H1 (cell line): ENCODE data around the gene LMAN1. TPM values are rescaled to one million over a fixed set of nuclear protein-coding genes. Genes with fewer than 3 reads are reported as not detected.

Source experiments
- CTCF ChIA-PET: fragments of 300-600 bp; sonication (Branson Sonifier 250); formaldehyde crosslinking; loops from one replicate; lab custom pipeline; 2021; ENCODE audit not compliant: partially characterized antibody; lab: Charles Lee
- POLR2A ChIA-PET: fragments of 300-600 bp; sonication (Branson Sonifier 250); formaldehyde crosslinking; loops from one replicate; lab custom pipeline; 2021; ENCODE audit warnings: inconsistent platforms; ENCODE audit not compliant: partially characterized antibody; lab: Charles Lee
- DNase-seq, 2 experiments: peaks; one replicate each; pipeline versions ENCODE4 v3.0.0 to v3.0.0-alpha.2; 2010 to 2022; ENCODE audit warnings: low spot score in 2 of 2, low read depth in 1 of 2, mixed read lengths in 1 of 2
- FAIRE-seq: peaks from 2 replicates; lab custom pipeline; 2011; peaks lifted over from hg19 to GRCh38; lab: Jason Lieb, UNC
- H2AFZ ChIP-seq: 2 replicates; pipeline ENCODE4 v1.8.1; 2012; ENCODE audit warnings: low read length, inconsistent platforms
- H2AK5ac ChIP-seq: 2 replicates; pipeline ENCODE4 v1.6.1; 2013; ENCODE audit warnings: low read depth, low read length
- H2BK120ac ChIP-seq: replicated peaks from 2 replicates; pipeline ENCODE3; 2013; ENCODE audit warnings: low read depth, low read length, inconsistent platforms
- H2BK12ac ChIP-seq: 2 replicates; pipeline ENCODE4 v1.6.1; 2013; ENCODE audit warnings: low read depth, low read length
- H2BK15ac ChIP-seq: 2 replicates; pipeline ENCODE4 v1.6.1; 2013; ENCODE audit warnings: low read length
- H2BK20ac ChIP-seq: 2 replicates; pipeline ENCODE4 v1.6.1; 2013; ENCODE audit warnings: low read length
- H2BK5ac ChIP-seq: 2 replicates; pipeline ENCODE4 v1.6.1; 2013; ENCODE audit warnings: low read depth, low read length
- H3K14ac ChIP-seq: 2 replicates; pipeline ENCODE4 v1.6.1; 2013; ENCODE audit warnings: inconsistent platforms; ENCODE audit not compliant: insufficient read length
- H3K18ac ChIP-seq: 2 replicates; pipeline ENCODE4 v1.6.1; 2013; ENCODE audit warnings: low read length; ENCODE audit errors: extremely low read depth
- H3K23ac ChIP-seq: 2 replicates; pipeline ENCODE4 v1.6.1; 2013; ENCODE audit warnings: inconsistent platforms; ENCODE audit not compliant: insufficient read length
- H3K23me2 ChIP-seq: 2 replicates; pipeline ENCODE4 v1.6.1; 2013; ENCODE audit warnings: low read depth, low read length
- H3K27ac ChIP-seq: 2 replicates; pipeline ENCODE4 v1.6.1; 2011; ENCODE audit warnings: low read depth, low read length, inconsistent platforms
- H3K27me3 ChIP-seq, 4 experiments: replicated peaks in 1 of 4; 1 replicate in 1 of 4; 2 replicates in 3 of 4; pipeline versions ENCODE4 v1.6.1 to v1.8.1; 2011 to 2013; ENCODE audit warnings: low read length in 3 of 4, mild to moderate bottlenecking in 3 of 4, inconsistent platforms in 2 of 4, mixed read lengths in 2 of 4, moderate library complexity in 1 of 4; ENCODE audit not compliant: control insufficient read depth in 3 of 4, insufficient read depth in 3 of 4; ENCODE audit errors: extremely low read depth in 1 of 4
- H3K36me3 ChIP-seq, 4 experiments: 2 replicates each; pipeline versions ENCODE4 v1.6.1 to v1.8.1; 2011 to 2013; ENCODE audit warnings: mild to moderate bottlenecking in 4 of 4, low read length in 3 of 4, moderate library complexity in 2 of 4, control low read depth in 1 of 4, inconsistent platforms in 1 of 4; ENCODE audit not compliant: insufficient read depth in 4 of 4, control insufficient read depth in 2 of 4
- H3K4ac ChIP-seq: replicated peaks from 2 replicates; pipeline ENCODE3; 2013; ENCODE audit warnings: low read length, low read depth, mixed read lengths, inconsistent platforms; ENCODE audit not compliant: insufficient read length
- H3K4me1 ChIP-seq, 4 experiments: replicated peaks in 1 of 4; 1 replicate in 1 of 4; 2 replicates in 3 of 4; pipeline versions ENCODE4 v1.6.1 to v1.8.1; 2011 to 2013; ENCODE audit warnings: low read length in 3 of 4, inconsistent platforms in 2 of 4, mixed read lengths in 1 of 4; ENCODE audit not compliant: insufficient read depth in 4 of 4, control insufficient read depth in 3 of 4
- H3K4me2 ChIP-seq, 2 experiments: 2 replicates each; pipeline versions ENCODE4 v1.6.1 to v1.8.1; 2011 to 2013; ENCODE audit warnings: low read depth in 2 of 2, low read length in 2 of 2, control low read depth in 1 of 2, inconsistent platforms in 1 of 2, mild to moderate bottlenecking in 1 of 2; ENCODE audit not compliant: insufficient read depth in 1 of 2
- H3K4me3 ChIP-seq, 4 experiments: fragments of 200-600, 300-600 bp in 1 of 4; sonication (generic), shearing (Covaris generic), sonication (Bioruptor Twin) in 1 of 4; 2 replicates each; pipeline versions ENCODE4 v1.5.1 to v1.8.1; 2011 to 2016; ENCODE audit warnings: low read length in 4 of 4, low read depth in 3 of 4, control low read depth in 2 of 4, inconsistent platforms in 2 of 4, mild to moderate bottlenecking in 2 of 4, mixed read lengths in 1 of 4, moderate library complexity in 1 of 4; ENCODE audit not compliant: insufficient read depth in 2 of 4; ENCODE audit errors: extremely low read depth in 1 of 4
- H3K56ac ChIP-seq: replicated peaks from 2 replicates; pipeline ENCODE3; 2013; ENCODE audit warnings: low read depth, mild to moderate bottlenecking, mixed read lengths, low read length, inconsistent platforms; ENCODE audit not compliant: insufficient read length
- H3K79me1 ChIP-seq: 2 replicates; pipeline ENCODE4 v1.6.1; 2013; ENCODE audit warnings: low read depth, low read length, control low read depth
- H3K79me2 ChIP-seq, 2 experiments: 2 replicates each; pipeline versions ENCODE4 v1.6.1 to v1.8.1; 2012 to 2013; ENCODE audit warnings: low read length in 2 of 2, mild to moderate bottlenecking in 2 of 2, inconsistent platforms in 1 of 2; ENCODE audit not compliant: insufficient read depth in 2 of 2, control insufficient read depth in 1 of 2
- H3K9ac ChIP-seq, 4 experiments: replicated peaks in 1 of 4; 1 replicate in 1 of 4; 2 replicates in 3 of 4; pipeline versions ENCODE4 v1.6.1 to v1.8.1; 2011 to 2013; ENCODE audit warnings: low read depth in 3 of 4, low read length in 3 of 4, control low read depth in 2 of 4, mild to moderate bottlenecking in 2 of 4, moderate library complexity in 2 of 4, inconsistent platforms in 1 of 4; ENCODE audit errors: extremely low read depth in 1 of 4
- H3K9me3 ChIP-seq, 2 experiments: 2 replicates each; pipeline versions ENCODE4 v1.6.1 to v1.8.1; 2012 to 2013; ENCODE audit warnings: mild to moderate bottlenecking in 2 of 2, moderate library complexity in 2 of 2, control low read depth in 1 of 2, inconsistent platforms in 1 of 2, low read depth in 1 of 2, low read length in 1 of 2, mixed read lengths in 1 of 2; ENCODE audit not compliant: insufficient read depth in 2 of 2
- H4K20me1 ChIP-seq, 2 experiments: replicated peaks in 1 of 2; 2 replicates each; pipeline versions ENCODE3 to v1.8.1; 2011 to 2013; ENCODE audit warnings: inconsistent platforms in 2 of 2, low read length in 2 of 2, mild to moderate bottlenecking in 1 of 2; ENCODE audit not compliant: insufficient read depth in 2 of 2, control insufficient read depth in 1 of 2
- H4K5ac ChIP-seq: 2 replicates; pipeline ENCODE4 v1.6.1; 2013; ENCODE audit warnings: low read length, low read depth, mixed read lengths, inconsistent platforms; ENCODE audit not compliant: insufficient read length
- H4K8ac ChIP-seq: 2 replicates; pipeline ENCODE4 v1.8.0; 2013; ENCODE audit warnings: mild to moderate bottlenecking, moderate library complexity, low read length, inconsistent platforms; ENCODE audit not compliant: insufficient read depth; ENCODE audit errors: extremely low read depth
- H4K91ac ChIP-seq: replicated peaks from 2 replicates; pipeline ENCODE3; 2013; ENCODE audit warnings: low read length, mixed read lengths, inconsistent platforms; ENCODE audit not compliant: insufficient read length
- ASH2L ChIP-seq: fragments of 200-600, 300-600 bp; sonication (generic); IDR thresholded peaks from one replicate; pipeline ENCODE4 v1.7.1; 2017; ENCODE audit warnings: low read length
- BRCA1 ChIP-seq: IDR thresholded peaks from 2 replicates; pipeline ENCODE4 v1.6.1; 2012; ENCODE audit warnings: low read depth, low read length, improper control_type of control experiment
- POLR2A ChIP-seq, 2 experiments: IDR thresholded peaks; 1 replicate in 1 of 2; 2 replicates in 1 of 2; pipeline ENCODE4 v1.6.1; 2011; ENCODE audit warnings: low read depth in 2 of 2, low read length in 2 of 2, mild to moderate bottlenecking in 2 of 2; ENCODE audit errors: control extremely low read depth in 1 of 2
- SIN3A ChIP-seq, 2 experiments: IDR thresholded peaks in 1 of 2; conservative IDR thresholded peaks in 1 of 2; 2 replicates each; pipeline ENCODE4 v1.6.1; 2011 to 2012; ENCODE audit warnings: low read length in 2 of 2, improper control_type of control experiment in 1 of 2, low read depth in 1 of 2, mild to moderate bottlenecking in 1 of 2
- SIX5 ChIP-seq: IDR thresholded peaks from 2 replicates; pipeline ENCODE4 v1.6.1; 2011; ENCODE audit warnings: mild to moderate bottlenecking, low read depth, low read length
- SP1 ChIP-seq: IDR thresholded peaks from 2 replicates; pipeline ENCODE4 v1.6.1; 2011; ENCODE audit warnings: low read depth, low read length
- SP2 ChIP-seq: IDR thresholded peaks from 2 replicates; pipeline ENCODE4 v1.6.1; 2012; ENCODE audit warnings: mild to moderate bottlenecking, low read length, inconsistent platforms
- TAF7 ChIP-seq: optimal IDR thresholded peaks from 2 replicates; pipeline ENCODE3; 2011; ENCODE audit warnings: low read depth, mild to moderate bottlenecking, inconsistent platforms, low read length, moderate library complexity, borderline replicate concordance
- TBP ChIP-seq: IDR thresholded peaks from 2 replicates; pipeline ENCODE4 v1.6.1; 2011; ENCODE audit warnings: low read depth, low read length, improper control_type of control experiment
- WGBS, 2 experiments: shearing (Covaris generic) in 1 of 2; methylation state at CpG; one replicate each; pipeline versions ENCODE4 v1.1.6 to v1.1.7; 2013 to 2015; ENCODE audit warnings: low lambda C conversion rate in 2 of 2, mixed read lengths in 2 of 2, inconsistent platforms in 1 of 2, low coverage in 1 of 2, missing lambda C conversion rate in 1 of 2; ENCODE audit not compliant: insufficient replicate concordance in 2 of 2, insufficient coverage in 1 of 2, insufficient read length in 1 of 2; ENCODE audit errors: extremely low coverage in 1 of 2, missing lambda C conversion rate in 1 of 2; 5-methylcytosine and 5-hydroxymethylcytosine counted together
- polyA plus RNA-seq, 7 experiments: library from polyadenylated mRNA; depleted of rRNA in 3 of 7; stranded (reverse) in 5 of 7; unstranded in 2 of 7; fragments of >200 nt in 5 of 7; fragments of 200-250 nt in 2 of 7; gene quantifications; 1 replicate in 5 of 7; 2 replicates in 1 of 7; 4 replicates in 1 of 7; pipeline versions ENCODE4 v1.2.1 to v1.2.3, GENCODE V29; 2011 to 2013; ENCODE audit warnings: missing spikeins in 2 of 7, mixed read lengths in 2 of 7
- total RNA-seq: library from RNA; stranded (reverse); fragmentation: NEBNext Ultra II Directional; extraction: Animal tissue kit (Norgen Biotek cat#: 25700); gene quantifications from 2 replicates; pipeline ENCODE4 v1.2.1, GENCODE V29; 2021

The LMAN1 gene
- total and polyA plus RNA-seq, 2 of the 8 experiments (the other 6 are each of a cell fraction or from before 2014, with no cell fraction given) = 20.3 to 73.6 TPM

DNA sequence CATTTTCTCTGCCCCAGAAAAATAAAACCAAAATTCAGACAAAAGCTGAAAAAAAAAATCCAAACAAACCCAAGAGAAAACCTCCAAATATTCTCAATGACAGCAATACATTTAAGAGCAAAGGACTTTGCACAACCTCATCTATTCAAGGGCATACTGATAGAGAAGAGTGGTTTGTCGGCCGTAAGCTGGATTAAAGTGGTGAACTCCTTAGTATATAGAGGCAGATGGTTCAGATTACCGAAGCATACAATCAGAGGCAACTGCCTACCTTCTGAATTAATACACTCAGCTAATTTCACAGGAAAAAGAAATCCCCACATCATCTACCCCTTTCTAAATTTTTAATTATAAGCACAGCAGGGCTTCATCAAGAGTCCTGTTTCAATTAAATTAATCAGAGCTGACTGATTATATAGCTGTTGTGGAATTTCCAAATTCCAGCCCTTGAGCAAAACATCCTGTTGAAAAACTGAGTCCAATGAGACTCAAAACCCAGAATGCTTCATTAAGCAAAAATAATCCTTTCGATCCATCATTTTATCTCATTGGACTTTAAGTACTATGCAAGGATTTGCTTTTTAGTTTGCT lies 40.5 kb downstream of the LMAN1 start, which contains the start of gene CPLX4:
TSS of gene CPLX4 (minus strand) at position 190 of the 591 bp plus-strand sequence. CDS start at position 3, 187 bp downstream.
- 91% methylated on average over 4 of the region's 4 CpGs; no CpG with 5 or more reads in 1 of the 2 experiments for WGBS, 2 experiments
- FAIRE-seq (no peak), DNase-seq (no peak)
- H3K14ac ChIP-seq = no peak within 1 kb of the TSS
- H2AK5ac ChIP-seq = no peak within 1 kb of the TSS
- H3K4ac ChIP-seq = no peak within 1 kb of the TSS
- no peak within 1 kb of the TSS for H2BK120ac ChIP-seq
- H2AFZ ChIP-seq = no peak within 1 kb of the TSS
- H3K4me2 ChIP-seq = no peak within 1 kb of the TSS
- no peaks in the 10 kb centered on the region for H3K9me3 ChIP-seq
- H2BK12ac ChIP-seq = no peak within 1 kb of the TSS
- no peak within 1 kb of the TSS for H4K8ac ChIP-seq
- H3K23ac ChIP-seq = no peak within 1 kb of the TSS
- H4K91ac ChIP-seq = no peak within 1 kb of the TSS
- no peak within 1 kb of the TSS for H4K5ac ChIP-seq
- H2BK15ac ChIP-seq = no peak within 1 kb of the TSS
- no peaks in the 10 kb centered on the region for H3K36me3 ChIP-seq
- H3K79me2 ChIP-seq = no peaks in the 10 kb centered on the region
- no peaks in the 10 kb centered on the region for H3K27me3 ChIP-seq
- H2BK20ac ChIP-seq = no peak within 1 kb of the TSS
- no peaks in the 10 kb centered on the region for H4K20me1 ChIP-seq
- POLR2A ChIA-PET = interaction anchor here (0.7 to 0.8 kb wide), 2 partner anchors 8 to 162 kb away, joined by 3 read pairs; no protein-coding TSS in a partner anchor
- no peak within 1 kb of the TSS for H3K56ac ChIP-seq
- TF ChIP-seq TAF7 = no peak
- TF ChIP-seq SIN3A (conservative IDR thresholded peaks at IDR 0.05 in 1 of 2, IDR thresholded peaks at IDR 0.05 in 1 of 2; ENCODE audit: low read depth in 1 of 2, low read length in 2 of 2) = no peak
- TF ChIP-seq TBP = no peak
- no peak for TF ChIP-seq POLR2A (IDR thresholded peaks at IDR 0.05; ENCODE audit: control extremely low read depth in 1 of 2, low read depth in 2 of 2, low read length in 2 of 2)
- no peak for TF ChIP-seq SIX5
- TF ChIP-seq SP2 = no peak
- no peak for TF ChIP-seq ASH2L
- TF ChIP-seq BRCA1 = no peak
- no peak for TF ChIP-seq SP1
- TF ChIP-seq, all 59 proteins: peak for 0
- H3K23me2 ChIP-seq = no peaks in the 10 kb centered on the region
- H3K18ac ChIP-seq = no peak within 1 kb of the TSS
- no peak within 1 kb of the TSS for H3K9ac ChIP-seq
- H3K27ac ChIP-seq = no peak within 1 kb of the TSS
- H3K79me1 ChIP-seq = no peaks in the 10 kb centered on the region
- no peak within 1 kb of the TSS for H3K4me3 ChIP-seq
- no peak within 1 kb of the TSS for H2BK5ac ChIP-seq
- CTCF ChIA-PET = interaction anchor here (0.7 to 4.4 kb wide), 6 partner anchors 9 to 84 kb away, joined by 3 to 36 read pairs (median 6); no protein-coding TSS in a partner anchor
- no peaks in the 10 kb centered on the region for H3K4me1 ChIP-seq
